Liver (tissue), 9 donors: ENCODE data around the gene ACTL8. TPM values are rescaled to one million over a fixed set of nuclear protein-coding genes. Genes with fewer than 3 reads are reported as not detected.

ENCODE experiments used
- DNase-seq: peaks from one replicate; pipeline ENCODE4 v3.0.0-alpha.2; 2017; ENCODE audit warnings: low spot score
- H3K27ac ChIP-seq, 2 donors: one replicate each; pipeline ENCODE4 v1.7.0; 2013; ENCODE audit warnings: inconsistent platforms in 2 of 2, low read length in 2 of 2, control low read depth in 1 of 2, low read depth in 1 of 2, mild to moderate bottlenecking in 1 of 2
- H3K27me3 ChIP-seq, 4 donors: one replicate each; pipeline versions ENCODE4 v1.6.1 to v1.7.0; 2013; ENCODE audit warnings: low read length in 3 of 4, inconsistent platforms in 1 of 4, mild to moderate bottlenecking in 1 of 4, moderate library complexity in 1 of 4; ENCODE audit not compliant: control insufficient read depth in 4 of 4, insufficient read depth in 4 of 4
- H3K36me3 ChIP-seq, 4 donors: one replicate each; pipeline versions ENCODE4 v1.6.1 to v1.7.0; 2013; ENCODE audit warnings: low read length in 3 of 4, mild to moderate bottlenecking in 3 of 4, low read depth in 1 of 4, moderate library complexity in 1 of 4; ENCODE audit not compliant: control insufficient read depth in 4 of 4, insufficient read depth in 3 of 4
- H3K4me1 ChIP-seq, 4 donors: one replicate each; pipeline versions ENCODE4 v1.6.1 to v1.7.0; 2013; ENCODE audit warnings: low read length in 3 of 4, mild to moderate bottlenecking in 3 of 4, moderate library complexity in 1 of 4; ENCODE audit not compliant: control insufficient read depth in 4 of 4, insufficient read depth in 4 of 4
- H3K4me3 ChIP-seq, 3 donors: one replicate each; pipeline versions ENCODE4 v1.6.1 to v1.7.0; 2013; ENCODE audit warnings: low read length in 3 of 3, control low read depth in 1 of 3, low read depth in 1 of 3, mild to moderate bottlenecking in 1 of 3
- H3K9ac ChIP-seq, 2 donors: one replicate each; pipeline ENCODE4 v1.7.0; 2013; ENCODE audit warnings: low read length in 2 of 2, mild to moderate bottlenecking in 2 of 2, moderate library complexity in 2 of 2, control low read depth in 1 of 2, low read depth in 1 of 2
- H3K9me3 ChIP-seq, 4 donors: one replicate each; pipeline versions ENCODE4 v1.6.1 to v1.7.0; 2013; ENCODE audit warnings: low read length in 3 of 4; ENCODE audit not compliant: control insufficient read depth in 4 of 4
- ATF3 ChIP-seq: IDR thresholded peaks from 2 replicates; pipeline ENCODE4 v1.6.1; 2016; ENCODE audit warnings: antibody characterized with exemption
- CTCF ChIP-seq: fragments of 150-350 bp; IDR thresholded peaks from 2 replicates; pipeline ENCODE4 v1.5.1; 2017; ENCODE audit warnings: improper control_type of control experiment, low read depth, low read length; ENCODE audit not compliant: missing input control
- EGR1 ChIP-seq, 2 donors: IDR thresholded peaks; 2 replicates each; pipeline ENCODE4 v1.6.1; 2016 to 2018; ENCODE audit warnings: antibody characterized with exemption in 2 of 2, low read depth in 2 of 2
- FOXA1 ChIP-seq: IDR thresholded peaks from 2 replicates; pipeline ENCODE4 v1.6.1; 2016; ENCODE audit warnings: antibody characterized with exemption
- HNF4A ChIP-seq, 2 donors: conservative IDR thresholded peaks; 2 replicates each; pipeline ENCODE4 v1.6.1; 2016; ENCODE audit warnings: antibody characterized with exemption in 2 of 2, mild to moderate bottlenecking in 2 of 2
- HNF4G ChIP-seq: IDR thresholded peaks from 2 replicates; pipeline ENCODE4 v1.6.1; 2016; ENCODE audit warnings: antibody characterized with exemption
- JUND ChIP-seq, 2 donors: IDR thresholded peaks; 2 replicates each; pipeline ENCODE4 v1.6.1; 2016; ENCODE audit warnings: antibody characterized with exemption in 2 of 2
- MAX ChIP-seq: IDR thresholded peaks from 2 replicates; pipeline ENCODE4 v1.6.1; 2016; ENCODE audit warnings: antibody characterized with exemption
- NR2F2 ChIP-seq: IDR thresholded peaks from 2 replicates; pipeline ENCODE4 v1.6.1; 2016; ENCODE audit warnings: antibody characterized with exemption
- RAD21 ChIP-seq, 2 donors: IDR thresholded peaks; 2 replicates each; pipeline ENCODE4 v1.6.1; 2016; ENCODE audit warnings: antibody characterized with exemption in 2 of 2, mild to moderate bottlenecking in 2 of 2
- RXRA ChIP-seq, 2 donors: IDR thresholded peaks; 2 replicates each; pipeline ENCODE4 v1.6.1; 2017 to 2018; ENCODE audit warnings: antibody characterized with exemption in 2 of 2, mild to moderate bottlenecking in 1 of 2
- SP1 ChIP-seq: IDR thresholded peaks from 2 replicates; pipeline ENCODE4 v1.6.1; 2018; ENCODE audit warnings: antibody characterized with exemption, mild to moderate bottlenecking
- TAF1 ChIP-seq: conservative IDR thresholded peaks from 2 replicates; pipeline ENCODE4 v1.6.1; 2016; ENCODE audit warnings: antibody characterized with exemption, mild to moderate bottlenecking
- ZBTB33 ChIP-seq: IDR thresholded peaks from 2 replicates; pipeline ENCODE4 v1.6.1; 2016; ENCODE audit warnings: antibody characterized with exemption
- WGBS: extraction: QIAGEN DNeasy Blood & Tissue Kit; methylation state at CpG from one replicate; pipeline ENCODE4 v1.1.7; 2013; 5-methylcytosine and 5-hydroxymethylcytosine counted together
- polyA plus RNA-seq, 2 donors: library from polyadenylated mRNA; stranded (reverse) in 1 of 2; unstranded in 1 of 2; fragments of 200-250 nt in 1 of 2; fragments of >200 nt in 1 of 2; fragmentation: Nextera tagmentation in 1 of 2; extraction: Ambion mirVana in 1 of 2; gene quantifications; one replicate each; pipeline versions ENCODE4 v1.2.1 to v1.2.3, GENCODE V29; 2013 to 2015
- total RNA-seq, 2 donors: library from RNA; depleted of rRNA; stranded (reverse); fragments of >200 nt; gene quantifications; one replicate each; pipeline ENCODE4 v1.2.3, GENCODE V29; 2014
- donor health status: healthy.
- donor health status: healthy.
- donor health status: healthy.
- donor health status: healthy.
- donor health status: healthy.

ACTL8 gene
- total and polyA plus RNA-seq, 4 donors, result not detected

GRCh38 chr1:17734609-17735008 lies 20.5 kb upstream of the ACTL8 start (continued):
- no peak for TF ChIP-seq ZBTB33
- no peak for TF ChIP-seq HNF4A (conservative IDR thresholded peaks at IDR 0.05)

- H3K9ac ChIP-seq, result no peak overlapping the region
- no peaks in the 10 kb centered on the region for H3K36me3 ChIP-seq
- WGBS, result 88% methylated on average over 2 of the region's 2 CpGs
- no peak for TF ChIP-seq ATF3
- no peak for TF ChIP-seq RAD21 (IDR thresholded peaks at IDR 0.05)
- TF ChIP-seq CTCF, result no peak
- no peak for TF ChIP-seq HNF4A (conservative IDR thresholded peaks at IDR 0.05)
- TF ChIP-seq ZBTB33, result no peak
- TF ChIP-seq JUND (IDR thresholded peaks at IDR 0.05), result no peak
- TF ChIP-seq HNF4G, result no peak
- no peak for TF ChIP-seq EGR1 (IDR thresholded peaks at IDR 0.05; ENCODE audit: low read depth in 2 of 2)
- no peak for TF ChIP-seq RXRA (IDR thresholded peaks at IDR 0.05)
- TF ChIP-seq MAX, result no peak
- no peak for TF ChIP-seq FOXA1
- TF ChIP-seq TAF1, result no peak
- H3K4me3 ChIP-seq, result no peak overlapping the region
- H3K4me1 ChIP-seq, result no peaks in the 10 kb centered on the region
- H3K27ac ChIP-seq, result no peak overlapping the region
- no peaks in the 10 kb centered on the region for H3K27me3 ChIP-seq
- no peak for DNase-seq
- no peaks in the 10 kb centered on the region for H3K9me3 ChIP-seq
These were observed 19.8 kb upstream of the ACTL8 start for GRCh38 chr1:17735348-17735747.

GRCh38 chr1:17735793-17736192 lies 19.3 kb upstream of the ACTL8 start:
- Histone ChIP-seq H3K9ac (no peak overlapping the region), H3K36me3 (no peaks in the 10 kb centered on the region), H3K4me1 (no peaks in the 10 kb centered on the region), H3K27me3 (no peaks in the 10 kb centered on the region), H3K9me3 (no peaks in the 10 kb centered on the region), H3K4me3 (no peak overlapping the region), H3K27ac (no peak overlapping the region)
- DNase-seq, result no peak
- WGBS, result 40% methylated on average over 7 of the region's 7 CpGs
- TF ChIP-seq SP1, result no peak
- no peak for TF ChIP-seq ATF3
- no peak for TF ChIP-seq RXRA (IDR thresholded peaks at IDR 0.05)
- TF ChIP-seq TAF1, result no peak
- no peak for TF ChIP-seq MAX
- TF ChIP-seq FOXA1, result no peak
- TF ChIP-seq HNF4A (conservative IDR thresholded peaks at IDR 0.05), result no peak
- no peak for TF ChIP-seq EGR1 (IDR thresholded peaks at IDR 0.05; ENCODE audit: low read depth in 2 of 2)
- no peak for TF ChIP-seq ZBTB33
- no peak for TF ChIP-seq HNF4G
- TF ChIP-seq JUND (IDR thresholded peaks at IDR 0.05), result no peak
- TF ChIP-seq NR2F2, result no peak
- TF ChIP-seq RAD21 (IDR thresholded peaks at IDR 0.05), result no peak
- no peak for TF ChIP-seq CTCF
